Measurements from ENCODE around the gene MYRFL.

DNA sequence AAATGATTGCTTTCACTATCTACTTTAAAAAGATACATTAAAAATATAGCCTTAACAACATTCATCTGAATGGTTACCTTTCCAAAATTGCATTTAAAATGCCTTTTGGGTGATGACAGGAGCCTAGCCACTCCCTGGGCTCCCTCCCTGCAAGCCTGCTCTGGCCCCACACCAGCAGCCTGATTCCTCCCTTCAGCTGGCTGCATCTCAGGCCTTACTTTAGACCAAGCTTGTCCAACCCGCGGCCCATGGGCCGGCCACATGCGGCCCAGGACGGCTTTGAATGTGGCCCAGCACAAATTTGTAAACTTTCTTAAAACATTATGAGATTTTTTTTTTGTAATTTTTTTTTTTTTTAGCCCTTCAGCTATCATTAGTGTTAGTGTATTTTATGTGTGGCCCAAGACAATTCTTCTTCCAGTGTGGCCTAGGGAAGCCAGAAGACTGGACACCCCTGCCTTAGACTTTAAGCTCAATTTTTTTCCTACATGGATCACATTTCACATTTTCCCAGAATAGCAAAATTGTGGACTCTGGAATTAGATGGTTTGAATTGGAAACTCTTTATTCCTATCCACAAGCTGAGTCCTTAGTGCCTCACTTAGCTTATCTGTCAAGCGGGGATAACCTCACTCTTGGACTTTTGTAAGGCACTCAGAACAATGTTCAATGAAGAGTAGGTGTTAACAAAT, 124.4 kb downstream of the MYRFL start:
- TF ChIP-seq EZH2 (IDR thresholded peaks at IDR 0.05; ENCODE audit: borderline replicate concordance, low read length), result no peak
- TF ChIP-seq, protein P1, sequence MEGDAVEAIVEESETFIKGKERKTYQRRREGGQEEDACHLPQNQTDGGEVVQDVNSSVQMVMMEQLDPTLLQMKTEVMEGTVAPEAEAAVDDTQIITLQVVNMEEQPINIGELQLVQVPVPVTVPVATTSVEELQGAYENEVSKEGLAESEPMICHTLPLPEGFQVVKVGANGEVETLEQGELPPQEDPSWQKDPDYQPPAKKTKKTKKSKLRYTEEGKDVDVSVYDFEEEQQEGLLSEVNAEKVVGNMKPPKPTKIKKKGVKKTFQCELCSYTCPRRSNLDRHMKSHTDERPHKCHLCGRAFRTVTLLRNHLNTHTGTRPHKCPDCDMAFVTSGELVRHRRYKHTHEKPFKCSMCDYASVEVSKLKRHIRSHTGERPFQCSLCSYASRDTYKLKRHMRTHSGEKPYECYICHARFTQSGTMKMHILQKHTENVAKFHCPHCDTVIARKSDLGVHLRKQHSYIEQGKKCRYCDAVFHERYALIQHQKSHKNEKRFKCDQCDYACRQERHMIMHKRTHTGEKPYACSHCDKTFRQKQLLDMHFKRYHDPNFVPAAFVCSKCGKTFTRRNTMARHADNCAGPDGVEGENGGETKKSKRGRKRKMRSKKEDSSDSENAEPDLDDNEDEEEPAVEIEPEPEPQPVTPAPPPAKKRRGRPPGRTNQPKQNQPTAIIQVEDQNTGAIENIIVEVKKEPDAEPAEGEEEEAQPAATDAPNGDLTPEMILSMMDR (conservative IDR thresholded peaks at IDR 0.05 in 1 of 2, IDR thresholded peaks at IDR 0.05 in 1 of 2; ENCODE audit: extremely low read depth in 1 of 2, insufficient read depth in 1 of 2, low read depth in 1 of 2, low read length in 2 of 2), result no peak
